ENCODE measurements around the gene BCAS3.

BCAS3 gene

GRCh38 chr17:60713608-60714007, 36.0 kb downstream of the BCAS3 start:
- H3K4me1 ChIP-seq (ENCODE audit: control insufficient read depth, insufficient read depth, low read length), result no peaks in the 10 kb centered on the region
- peaks cover 3 to 9% of the 10 kb centered on the region in 2 donors for H3K36me3 ChIP-seq (ENCODE audit: control insufficient read depth in 2 of 2, insufficient read depth in 2 of 2, low read length in 2 of 2)
- H3K27me3 ChIP-seq (ENCODE audit: control insufficient read depth in 1 of 2, insufficient read depth in 2 of 2, low read length in 2 of 2), result no peaks in the 10 kb centered on the region
- H3K4me3 ChIP-seq (ENCODE audit: low read length in 2 of 2), result no peak overlapping the region
- H3K27ac ChIP-seq (ENCODE audit: low read length), result no peak overlapping the region
- H3K9ac ChIP-seq (ENCODE audit: low read length in 2 of 2), result no peak overlapping the region
- H3K9me3 ChIP-seq (ENCODE audit: control insufficient read depth in 2 of 2, low read length in 2 of 2), result no peaks in the 10 kb centered on the region

GRCh38 chr17:60716766-60717165, 39.1 kb downstream of the BCAS3 start:
- Histone ChIP-seq H3K36me3 (ENCODE audit: control insufficient read depth in 2 of 2, insufficient read depth in 2 of 2, low read length in 2 of 2) (peaks cover 3% of the 10 kb centered on the region in 2 donors), H3K9me3 (ENCODE audit: control insufficient read depth in 2 of 2, low read length in 2 of 2) (no peaks in the 10 kb centered on the region), H3K4me3 (ENCODE audit: low read length in 2 of 2) (no peak overlapping the region), H3K27me3 (ENCODE audit: control insufficient read depth in 1 of 2, insufficient read depth in 2 of 2, low read length in 2 of 2) (no peaks in the 10 kb centered on the region), H3K27ac (ENCODE audit: low read length) (no peak overlapping the region), H3K4me1 (ENCODE audit: control insufficient read depth, insufficient read depth, low read length) (no peaks in the 10 kb centered on the region), H3K9ac (ENCODE audit: low read length in 2 of 2) (no peak overlapping the region)

- no peaks in the 10 kb centered on the region for H3K9me3 ChIP-seq (ENCODE audit: control insufficient read depth in 2 of 2, low read length in 2 of 2)
- H3K36me3 ChIP-seq (ENCODE audit: control insufficient read depth in 2 of 2, insufficient read depth in 2 of 2, low read length in 2 of 2), result no peaks in the 10 kb centered on the region
- H3K4me3 ChIP-seq (ENCODE audit: low read length in 2 of 2), result no peak overlapping the region
- H3K4me1 ChIP-seq (ENCODE audit: control insufficient read depth, insufficient read depth, low read length), result no peaks in the 10 kb centered on the region
- H3K27me3 ChIP-seq (ENCODE audit: control insufficient read depth in 1 of 2, insufficient read depth in 2 of 2, low read length in 2 of 2), result no peaks in the 10 kb centered on the region
- no peak overlapping the region for H3K27ac ChIP-seq (ENCODE audit: low read length)
- H3K9ac ChIP-seq (ENCODE audit: low read length in 2 of 2), result no peak overlapping the region
Observed at GRCh38 chr17:60717814-60718213, 40.2 kb downstream of the BCAS3 start.

GRCh38 chr17:60720763-60721531, 43.3 kb downstream of the BCAS3 start:
- no peak overlapping the region for H3K9ac ChIP-seq (ENCODE audit: low read length in 2 of 2)
- H3K27me3 ChIP-seq (ENCODE audit: control insufficient read depth in 1 of 2, insufficient read depth in 2 of 2, low read length in 2 of 2), result no peaks in the 10 kb centered on the region
- H3K36me3 ChIP-seq (ENCODE audit: control insufficient read depth in 2 of 2, insufficient read depth in 2 of 2, low read length in 2 of 2), result no peaks in the 10 kb centered on the region

GRCh38 chr17:60724647-60725046, 47.0 kb downstream of the BCAS3 start:
- no peak overlapping the region for H3K27ac ChIP-seq (ENCODE audit: low read length)
- H3K4me3 ChIP-seq (ENCODE audit: low read length in 2 of 2), result no peak overlapping the region
- no peaks in the 10 kb centered on the region for H3K27me3 ChIP-seq (ENCODE audit: control insufficient read depth in 1 of 2, insufficient read depth in 2 of 2, low read length in 2 of 2)
- no peaks in the 10 kb centered on the region for H3K36me3 ChIP-seq (ENCODE audit: control insufficient read depth in 2 of 2, insufficient read depth in 2 of 2, low read length in 2 of 2)
- no peak overlapping the region for H3K9ac ChIP-seq (ENCODE audit: low read length in 2 of 2)
- no peaks in the 10 kb centered on the region for H3K9me3 ChIP-seq (ENCODE audit: control insufficient read depth in 2 of 2, low read length in 2 of 2)
- no peaks in the 10 kb centered on the region for H3K4me1 ChIP-seq (ENCODE audit: control insufficient read depth, insufficient read depth, low read length)

More at GRCh38 chr17:60720763-60721531, 43.3 kb downstream of the BCAS3 start:
- Histone ChIP-seq H3K4me3 (ENCODE audit: low read length in 2 of 2) (no peak overlapping the region), H3K27ac (ENCODE audit: low read length) (no peak overlapping the region), H3K9me3 (ENCODE audit: control insufficient read depth in 2 of 2, low read length in 2 of 2) (no peaks in the 10 kb centered on the region), H3K4me1 (ENCODE audit: control insufficient read depth, insufficient read depth, low read length) (no peaks in the 10 kb centered on the region)

- H3K9me3 ChIP-seq (ENCODE audit: control insufficient read depth in 2 of 2, low read length in 2 of 2), result no peaks in the 10 kb centered on the region
- no peak overlapping the region for H3K27ac ChIP-seq (ENCODE audit: low read length)
- no peaks in the 10 kb centered on the region for H3K27me3 ChIP-seq (ENCODE audit: control insufficient read depth in 1 of 2, insufficient read depth in 2 of 2, low read length in 2 of 2)
- H3K4me1 ChIP-seq (ENCODE audit: control insufficient read depth, insufficient read depth, low read length), result no peaks in the 10 kb centered on the region
- H3K36me3 ChIP-seq (ENCODE audit: control insufficient read depth in 2 of 2, insufficient read depth in 2 of 2, low read length in 2 of 2), result no peaks in the 10 kb centered on the region
- H3K9ac ChIP-seq (ENCODE audit: low read length in 2 of 2), result no peak overlapping the region
- H3K4me3 ChIP-seq (ENCODE audit: low read length in 2 of 2), result no peak overlapping the region
Observed at GRCh38 chr17:60729854-60730253, 52.2 kb downstream of the BCAS3 start.

GRCh38 chr17:60730273-60730672, 52.6 kb downstream of the BCAS3 start:
- Histone ChIP-seq H3K4me1 (ENCODE audit: control insufficient read depth, insufficient read depth, low read length) (no peaks in the 10 kb centered on the region), H3K27me3 (ENCODE audit: control insufficient read depth in 1 of 2, insufficient read depth in 2 of 2, low read length in 2 of 2) (no peaks in the 10 kb centered on the region), H3K9ac (ENCODE audit: low read length in 2 of 2) (no peak overlapping the region), H3K27ac (ENCODE audit: low read length) (no peak overlapping the region), H3K4me3 (ENCODE audit: low read length in 2 of 2) (no peak overlapping the region), H3K36me3 (ENCODE audit: control insufficient read depth in 2 of 2, insufficient read depth in 2 of 2, low read length in 2 of 2) (no peaks in the 10 kb centered on the region), H3K9me3 (ENCODE audit: control insufficient read depth in 2 of 2, low read length in 2 of 2) (no peaks in the 10 kb centered on the region)

- H3K36me3 ChIP-seq (ENCODE audit: control insufficient read depth in 2 of 2, insufficient read depth in 2 of 2, low read length in 2 of 2), result no peaks in the 10 kb centered on the region
- H3K4me1 ChIP-seq (ENCODE audit: control insufficient read depth, insufficient read depth, low read length), result no peaks in the 10 kb centered on the region
- H3K4me3 ChIP-seq (ENCODE audit: low read length in 2 of 2), result no peak overlapping the region
- H3K9me3 ChIP-seq (ENCODE audit: control insufficient read depth in 2 of 2, low read length in 2 of 2), result no peaks in the 10 kb centered on the region
- H3K9ac ChIP-seq (ENCODE audit: low read length in 2 of 2), result no peak overlapping the region
- no peaks in the 10 kb centered on the region for H3K27me3 ChIP-seq (ENCODE audit: control insufficient read depth in 1 of 2, insufficient read depth in 2 of 2, low read length in 2 of 2)
- H3K27ac ChIP-seq (ENCODE audit: low read length), result no peak overlapping the region
Observed at GRCh38 chr17:60738287-60738686, 60.6 kb downstream of the BCAS3 start.

- Histone ChIP-seq H3K27me3 (ENCODE audit: control insufficient read depth in 1 of 2, insufficient read depth in 2 of 2, low read length in 2 of 2) (no peaks in the 10 kb centered on the region), H3K4me3 (ENCODE audit: low read length in 2 of 2) (no peak overlapping the region), H3K9ac (ENCODE audit: low read length in 2 of 2) (no peak overlapping the region), H3K27ac (ENCODE audit: low read length) (no peak overlapping the region), H3K9me3 (ENCODE audit: control insufficient read depth in 2 of 2, low read length in 2 of 2) (no peaks in the 10 kb centered on the region), H3K36me3 (ENCODE audit: control insufficient read depth in 2 of 2, insufficient read depth in 2 of 2, low read length in 2 of 2) (no peaks in the 10 kb centered on the region), H3K4me1 (ENCODE audit: control insufficient read depth, insufficient read depth, low read length) (no peaks in the 10 kb centered on the region)
Observed at GRCh38 chr17:60740584-60740983, 62.9 kb downstream of the BCAS3 start.

GRCh38 chr17:60741031-60741430, 63.4 kb downstream of the BCAS3 start:
- Histone ChIP-seq H3K27ac (ENCODE audit: low read length) (no peak overlapping the region), H3K9ac (ENCODE audit: low read length in 2 of 2) (no peak overlapping the region), H3K4me1 (ENCODE audit: control insufficient read depth, insufficient read depth, low read length) (no peaks in the 10 kb centered on the region), H3K4me3 (ENCODE audit: low read length in 2 of 2) (no peak overlapping the region), H3K27me3 (ENCODE audit: control insufficient read depth in 1 of 2, insufficient read depth in 2 of 2, low read length in 2 of 2) (no peaks in the 10 kb centered on the region), H3K9me3 (ENCODE audit: control insufficient read depth in 2 of 2, low read length in 2 of 2) (no peaks in the 10 kb centered on the region), H3K36me3 (ENCODE audit: control insufficient read depth in 2 of 2, insufficient read depth in 2 of 2, low read length in 2 of 2) (no peaks in the 10 kb centered on the region)

GRCh38 chr17:60743282-60743681, 65.6 kb downstream of the BCAS3 start:
- H3K9ac ChIP-seq (ENCODE audit: low read length in 2 of 2), result no peak overlapping the region
- H3K36me3 ChIP-seq (ENCODE audit: control insufficient read depth in 2 of 2, insufficient read depth in 2 of 2, low read length in 2 of 2), result no peaks in the 10 kb centered on the region
- H3K9me3 ChIP-seq (ENCODE audit: control insufficient read depth in 2 of 2, low read length in 2 of 2), result no peaks in the 10 kb centered on the region
- H3K4me3 ChIP-seq (ENCODE audit: low read length in 2 of 2), result no peak overlapping the region
- no peaks in the 10 kb centered on the region for H3K4me1 ChIP-seq (ENCODE audit: control insufficient read depth, insufficient read depth, low read length)
- H3K27me3 ChIP-seq (ENCODE audit: control insufficient read depth in 1 of 2, insufficient read depth in 2 of 2, low read length in 2 of 2), result no peaks in the 10 kb centered on the region
- no peak overlapping the region for H3K27ac ChIP-seq (ENCODE audit: low read length)
